Stimulated activated CD4-positive, alpha-beta T cell treated with anti-CD3 and anti-CD28 coated beads, Interleukin-12 subunit alpha, Interleukin-12 subunit beta, amount 100 ng/mL, for 24 hours (primary cell): Measurements from ENCODE around the gene ZNF655.
A peak's percentile ranks its signal among the peaks of the same experiment; 100 is the strongest.

Experiments used
- DNase-seq, 2 experiments: peaks; one replicate each; pipeline ENCODE4 v3.0.0-alpha.2; 2020; ENCODE audit warnings: low read depth in 2 of 2

Gene ZNF655

DNA sequence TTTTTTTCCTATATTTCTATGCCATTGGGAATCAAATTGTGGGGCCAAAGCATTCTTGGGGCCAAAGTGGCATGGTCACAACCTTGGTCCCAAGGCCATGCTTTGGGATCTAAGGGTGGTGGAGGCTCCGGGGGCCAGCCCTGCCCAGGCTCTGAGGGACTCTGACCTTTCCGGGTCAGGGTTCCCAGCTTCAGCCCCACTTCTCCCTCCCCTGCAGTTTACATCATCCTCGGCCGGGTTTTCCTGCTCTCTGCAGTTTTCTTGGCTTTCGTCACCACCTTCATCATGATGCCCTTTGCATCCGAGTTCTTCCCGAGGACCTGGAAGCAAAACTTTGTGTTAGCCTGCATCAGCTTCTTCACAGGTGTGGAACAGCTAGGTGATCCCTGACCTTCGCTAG lies 48.1 kb downstream of the ZNF655 start:
- DNase-seq = no peak

DNA sequence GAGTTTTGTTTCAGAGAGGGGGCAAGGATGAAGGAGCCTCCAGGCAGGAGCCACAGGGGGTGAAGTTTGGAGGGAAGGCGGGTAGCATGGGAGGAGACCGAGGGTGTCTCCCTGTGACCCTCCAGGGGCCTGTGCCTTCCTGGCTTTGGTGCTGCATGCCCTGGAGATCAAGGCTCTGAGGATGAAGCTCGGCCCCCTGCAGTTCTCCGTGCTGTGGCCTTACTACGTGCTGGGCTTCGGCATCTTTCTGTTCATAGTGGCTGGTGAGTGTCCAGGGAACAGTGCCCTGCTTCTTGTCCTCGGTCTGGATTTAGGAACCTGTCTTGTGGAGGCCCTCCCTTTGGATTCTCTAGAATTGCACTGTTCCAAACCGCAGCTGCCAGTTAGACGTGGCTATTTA lies 49.1 kb downstream of the ZNF655 start:
- DNase-seq = no peak

DNA sequence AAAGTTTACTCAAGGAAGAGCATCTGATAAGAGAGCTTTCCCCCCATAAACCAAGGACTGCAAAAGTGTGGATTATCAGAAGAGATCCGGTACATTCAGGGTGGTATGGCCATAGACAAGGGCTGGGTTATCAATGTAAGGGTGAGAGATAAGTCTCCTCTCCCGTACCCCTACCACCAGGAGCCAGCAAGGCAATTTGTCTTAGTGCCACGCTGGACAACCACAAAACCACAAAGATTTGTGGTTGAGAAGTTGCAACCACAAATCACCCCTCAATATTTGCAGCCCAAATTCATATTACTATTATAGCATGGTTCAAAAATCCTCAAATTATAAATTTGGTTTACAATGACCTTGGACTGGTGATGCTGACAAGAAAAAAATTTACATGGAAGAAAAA lies 56.1 kb downstream of the ZNF655 start:
- DNase-seq = no peak

DNA sequence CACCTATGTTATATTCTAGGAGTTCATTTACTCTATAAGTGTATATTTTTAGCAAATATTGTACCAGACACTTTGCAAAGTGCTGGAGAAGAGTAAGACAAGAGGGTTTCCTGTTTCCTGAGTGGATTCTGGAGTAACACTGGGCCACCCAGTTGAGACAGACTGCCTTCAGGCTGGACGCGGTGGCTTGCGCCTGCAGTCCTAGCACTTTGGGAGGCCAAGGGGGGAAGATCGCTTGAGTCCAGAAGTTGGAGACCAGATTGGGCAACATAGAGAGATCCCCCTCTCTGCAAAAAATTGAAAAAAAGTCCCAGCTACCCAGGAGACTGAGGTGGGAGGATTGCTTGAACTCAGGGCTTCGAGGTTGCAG lies 57.5 kb downstream of the ZNF655 start:
- DNase-seq = no peak

DNA sequence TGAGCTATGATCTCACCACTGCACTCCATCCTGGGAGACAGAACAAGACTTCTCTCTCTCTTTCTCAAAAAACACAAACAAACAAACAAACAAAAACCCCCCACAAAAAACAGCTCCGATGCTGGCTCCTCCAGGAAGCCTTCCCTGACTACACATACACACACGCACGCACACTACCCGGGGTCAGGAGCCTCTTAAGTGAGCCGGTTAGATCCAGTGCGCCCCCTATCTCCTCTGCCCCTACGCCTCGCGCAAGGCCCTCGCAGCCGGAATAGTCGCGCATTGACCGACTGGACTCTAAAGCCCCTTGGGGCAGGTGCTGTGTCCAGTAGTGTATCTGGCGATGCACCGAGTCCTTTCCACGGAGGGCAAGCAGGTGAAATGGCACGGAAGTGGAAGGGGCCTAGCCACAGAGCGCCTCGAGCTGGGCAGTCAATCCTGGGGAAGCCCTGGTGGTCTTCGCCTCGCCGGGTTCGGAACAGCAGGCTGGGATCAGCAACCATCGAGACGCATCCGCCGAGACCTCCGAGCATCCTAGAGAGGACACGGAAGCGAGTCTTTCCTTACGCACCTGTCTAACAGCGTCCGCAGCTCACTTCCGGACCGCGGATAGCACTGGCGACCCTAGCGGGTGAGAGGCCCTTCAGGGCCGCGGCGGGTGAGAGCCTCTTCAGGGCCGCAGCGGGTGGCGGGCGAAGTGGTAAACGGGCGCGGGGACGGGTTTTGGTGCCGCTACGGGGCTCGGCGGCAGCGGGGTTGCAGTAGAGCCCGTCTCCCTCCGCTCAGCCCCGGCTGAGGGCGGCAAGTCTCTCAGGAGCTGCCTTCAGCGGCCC lies 58.1 kb downstream of the ZNF655 start, which contains the start of gene ZSCAN25:
TSS of gene ZSCAN25 (plus strand) at position 588 of the 833 bp plus-strand sequence. CDS start 2,661 bp downstream, outside the sequence.
- peak; percentile 77 to 83 for DNase-seq

DNA sequence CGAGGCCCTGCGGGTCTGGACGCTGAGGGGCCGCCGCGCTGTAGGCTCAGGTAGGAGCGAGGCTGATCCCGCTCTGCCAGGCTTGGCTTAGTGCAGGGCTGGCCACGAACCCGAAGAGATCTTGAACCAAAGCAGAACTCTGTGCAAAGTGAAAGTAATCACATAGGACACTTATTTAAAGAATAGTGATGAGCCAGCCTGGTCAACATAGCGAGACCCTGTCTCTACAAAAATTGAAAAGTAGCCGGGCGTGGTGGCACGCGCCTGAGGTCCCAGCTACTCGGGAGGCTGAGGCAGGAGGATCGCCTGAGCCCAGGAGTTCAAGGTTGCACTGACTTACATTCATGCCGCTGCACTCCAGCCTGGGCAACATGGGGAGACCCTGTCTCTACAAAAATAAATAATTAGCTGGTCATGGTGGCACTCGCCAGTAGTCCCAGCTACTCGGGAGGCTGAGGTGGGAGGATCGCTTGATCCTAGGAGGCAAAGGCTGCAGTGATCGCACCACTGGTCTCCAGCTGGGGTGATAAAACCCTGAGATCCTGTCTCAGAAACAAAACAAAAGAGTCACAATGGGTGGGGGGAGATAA lies 58.8 kb downstream of the ZNF655 start:
- DNase-seq = no peak

DNA sequence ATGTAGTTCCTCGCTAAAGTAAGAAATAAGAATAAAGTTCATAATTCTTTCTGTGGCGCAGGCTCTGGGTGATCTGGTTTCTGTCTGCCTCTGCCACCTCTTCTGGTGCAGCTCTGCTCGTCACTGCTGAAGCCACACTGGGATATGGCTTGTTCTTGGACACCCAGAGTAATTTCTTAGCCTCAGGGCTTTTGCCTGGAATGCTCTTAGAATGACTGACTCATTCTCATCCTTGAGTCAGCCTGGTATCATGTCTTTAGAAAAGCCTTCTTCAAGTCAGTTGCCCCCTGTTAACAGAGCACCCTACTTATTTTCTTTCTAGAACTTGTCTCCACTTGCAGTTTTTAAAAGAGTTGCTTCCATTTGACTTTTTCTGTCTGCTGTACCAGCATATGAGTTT lies 60.3 kb downstream of the ZNF655 start:
- DNase-seq = no peak

DNA sequence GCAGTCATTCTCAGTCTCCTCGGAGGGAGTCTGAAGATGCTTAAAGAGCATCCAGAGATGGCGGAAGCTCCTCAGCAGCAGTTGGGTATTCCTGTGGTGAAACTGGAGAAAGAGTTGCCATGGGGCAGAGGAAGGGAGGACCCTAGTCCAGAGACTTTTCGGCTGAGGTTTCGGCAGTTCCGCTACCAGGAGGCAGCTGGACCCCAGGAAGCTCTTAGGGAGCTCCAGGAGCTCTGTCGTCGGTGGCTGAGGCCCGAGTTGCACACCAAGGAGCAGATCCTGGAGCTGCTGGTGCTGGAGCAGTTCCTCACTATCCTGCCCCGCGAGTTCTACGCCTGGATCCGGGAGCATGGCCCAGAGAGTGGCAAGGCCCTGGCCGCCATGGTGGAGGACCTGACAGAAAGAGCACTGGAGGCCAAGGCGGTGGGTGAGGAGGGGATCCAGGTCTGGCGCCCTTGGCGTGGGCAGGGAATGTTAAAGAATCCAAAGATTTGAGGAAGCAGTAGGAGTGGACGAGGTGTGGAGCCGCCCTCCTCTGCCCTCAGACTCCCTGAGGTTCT lies 61.2 kb downstream of the ZNF655 start:
- DNase-seq = no peak

DNA sequence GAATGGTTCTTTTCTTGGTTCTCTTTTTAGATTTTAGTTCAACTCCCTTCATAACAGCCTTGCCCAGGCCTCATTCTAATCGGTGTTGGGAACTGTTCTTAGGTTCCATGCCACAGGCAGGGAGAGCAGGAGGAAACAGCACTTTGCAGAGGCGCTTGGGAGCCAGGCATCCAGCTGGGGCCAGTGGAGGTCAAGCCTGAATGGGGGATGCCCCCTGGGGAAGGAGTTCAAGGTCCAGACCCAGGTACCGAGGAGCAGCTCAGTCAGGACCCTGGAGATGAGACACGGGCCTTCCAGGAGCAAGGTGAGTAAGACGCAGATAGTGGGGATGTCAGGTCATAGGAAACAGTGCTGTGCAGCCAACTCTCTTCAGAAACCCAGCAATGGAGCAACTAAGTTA lies 62.8 kb downstream of the ZNF655 start:
- DNase-seq = no peak

DNA sequence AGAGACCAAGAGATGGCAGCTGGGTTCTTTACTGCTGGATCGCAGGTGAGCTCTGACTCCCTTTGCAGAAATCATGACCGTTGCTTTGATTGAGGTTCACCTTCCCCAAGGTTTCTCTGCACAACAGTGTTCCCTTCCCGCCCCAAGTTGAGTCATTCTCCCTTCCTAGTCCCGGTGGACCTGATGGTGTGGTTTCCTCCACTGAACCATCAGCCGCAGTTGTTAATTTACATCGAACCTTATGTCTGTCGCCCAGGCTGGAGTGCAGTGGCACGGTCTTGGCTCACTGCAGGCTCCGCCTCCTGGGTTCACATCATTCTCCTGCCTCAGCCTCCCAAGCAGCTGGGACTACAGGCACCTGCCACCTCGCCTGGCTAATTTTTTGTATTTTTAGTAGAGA lies 64.2 kb downstream of the ZNF655 start:
- no peak for DNase-seq

DNA sequence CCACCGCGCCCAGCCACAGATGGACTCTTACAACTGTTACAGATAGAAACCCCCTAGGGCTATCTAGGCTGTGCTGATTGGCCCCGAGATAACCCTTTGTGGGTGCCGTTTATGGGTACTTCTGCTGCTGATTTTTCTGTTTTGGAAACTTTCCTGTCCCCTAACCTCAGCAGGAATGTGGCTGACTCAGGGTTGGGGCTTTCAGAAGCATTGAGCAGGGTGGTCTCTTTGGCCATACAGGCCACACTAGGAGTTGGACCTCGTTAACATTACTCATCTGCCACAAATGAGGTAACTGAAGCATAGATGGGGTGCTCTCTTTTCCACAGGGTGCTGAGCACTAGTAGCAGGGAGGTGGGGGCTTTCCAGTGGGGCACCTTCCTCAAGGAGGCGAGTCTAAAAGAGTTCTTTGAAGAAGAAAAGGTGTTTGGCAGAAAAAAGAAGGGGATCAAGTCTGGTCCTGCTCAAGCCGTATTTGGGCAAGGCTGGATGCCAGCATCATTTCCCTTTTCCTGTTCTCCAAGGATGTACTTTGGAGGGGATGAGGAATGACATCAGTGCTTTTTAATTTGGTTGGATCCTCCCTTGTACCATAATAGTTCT lies 64.8 kb downstream of the ZNF655 start:
- DNase-seq = peak in 1 of 2 experiments; percentile 11

DNA sequence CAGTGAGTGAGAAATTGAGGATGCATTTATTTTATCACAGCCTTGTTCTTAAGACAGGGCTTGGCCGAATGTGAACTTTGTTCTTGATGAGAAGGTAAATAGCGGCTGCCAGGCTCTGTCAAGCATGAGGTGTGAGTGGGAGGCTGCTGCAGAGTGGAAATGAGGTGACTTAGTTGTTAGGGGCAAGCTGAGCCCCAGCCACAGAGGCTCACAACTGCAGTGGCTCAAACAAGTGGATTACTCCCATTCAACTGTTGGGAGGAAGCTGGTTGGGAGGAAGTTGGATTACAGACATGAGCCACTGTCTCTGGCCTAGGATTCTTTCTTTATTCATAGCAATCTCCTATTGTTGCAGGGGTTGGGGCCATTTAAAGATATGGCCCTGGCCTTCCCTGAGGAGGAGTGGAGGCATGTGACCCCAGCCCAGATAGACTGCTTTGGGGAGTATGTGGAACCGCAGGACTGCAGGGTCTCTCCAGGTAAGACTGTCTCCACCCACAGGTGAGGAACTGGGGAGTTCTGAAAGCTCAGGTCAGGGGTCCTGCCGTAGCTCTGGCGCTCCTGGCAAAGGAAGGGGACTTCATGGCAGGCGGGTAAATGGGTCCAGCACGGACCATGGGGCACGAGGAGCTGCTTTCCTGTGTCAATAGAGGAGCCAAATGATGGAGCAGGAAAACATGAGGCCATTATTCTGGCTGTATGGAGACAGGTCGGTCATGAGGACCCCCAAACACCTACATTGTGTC lies 65.4 kb downstream of the ZNF655 start:
- DNase-seq = peak in 1 of 2 experiments; percentile 18

DNA sequence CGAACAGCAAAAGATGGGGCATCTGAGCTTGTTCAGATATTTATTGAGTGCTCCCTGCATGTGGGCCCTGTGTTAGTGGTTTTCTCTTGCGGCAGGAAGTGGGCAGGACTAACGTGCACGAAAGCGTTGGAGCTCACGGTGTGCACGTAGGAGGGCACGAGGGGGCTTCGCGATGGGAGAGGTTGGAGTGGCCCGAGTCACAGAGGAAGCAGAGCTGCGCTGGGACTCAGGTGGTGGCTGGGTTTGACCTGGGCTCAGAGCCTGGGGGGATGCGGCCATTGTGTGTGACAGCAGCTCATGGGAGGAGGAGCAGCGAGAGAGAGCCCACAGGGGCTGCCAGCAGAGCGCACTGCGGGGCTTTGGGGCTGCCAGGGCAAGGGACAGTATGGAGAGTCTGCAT lies 66.0 kb downstream of the ZNF655 start:
- DNase-seq = peak; percentile 43 to 63

DNA sequence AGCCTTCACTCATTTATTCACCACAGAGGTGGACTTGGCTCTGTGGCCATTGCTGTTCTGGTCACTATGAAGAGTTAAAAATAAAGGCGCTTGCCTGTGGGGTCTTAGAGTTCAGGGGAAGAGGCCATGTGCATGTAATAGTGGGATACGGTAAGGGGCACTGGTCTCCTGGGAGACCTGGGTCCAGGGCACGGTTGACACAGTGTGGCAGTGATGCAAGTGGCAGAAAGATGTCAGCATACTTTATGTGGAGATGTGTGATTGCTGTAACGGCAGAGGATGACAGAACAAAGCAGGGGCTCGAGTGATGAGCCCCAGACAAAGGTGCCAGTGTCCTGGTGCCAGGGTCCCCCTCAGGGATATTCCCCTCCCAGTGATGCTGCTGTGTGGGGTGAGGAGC lies 66.9 kb downstream of the ZNF655 start:
- no peak for DNase-seq

DNA sequence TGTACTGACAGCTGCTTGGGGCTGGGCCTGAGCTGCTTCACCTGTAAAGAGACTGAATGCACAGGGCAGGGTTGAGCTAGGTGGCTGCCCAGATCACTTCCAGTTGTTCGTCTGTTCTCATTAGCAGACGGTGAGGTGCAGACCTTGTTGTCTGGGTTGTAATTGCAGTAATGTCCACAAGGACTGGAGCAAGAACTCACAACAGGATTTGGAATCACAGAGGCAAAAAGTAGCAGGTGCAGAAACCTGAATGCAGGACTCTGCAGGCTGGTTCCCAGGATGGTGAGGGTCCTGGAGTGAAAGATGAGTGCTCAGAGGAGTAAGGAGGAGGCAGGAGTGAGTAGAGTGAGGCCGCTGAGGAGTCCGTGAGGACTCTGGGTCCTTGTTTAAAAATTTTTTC lies 67.5 kb downstream of the ZNF655 start:
- no peak for DNase-seq
